NCI-H82 (cell line): ENCODE measurements around the gene PLEK2.
"Not testable (repeated sequence)": the region's sequence is repeated elsewhere in the genome, so short reads cannot be mapped to it uniquely, and the experiment has no call there.

Experiments used
- DNase-seq: peaks from one replicate; lab custom pipeline; 2025; lab: John Stamatoyannopoulos, UW

The PLEK2 gene

GRCh38 chr14:67358924-67359774 is 52.8 kb downstream of the PLEK2 start:
- peak; percentile 17 for DNase-seq

DNA sequence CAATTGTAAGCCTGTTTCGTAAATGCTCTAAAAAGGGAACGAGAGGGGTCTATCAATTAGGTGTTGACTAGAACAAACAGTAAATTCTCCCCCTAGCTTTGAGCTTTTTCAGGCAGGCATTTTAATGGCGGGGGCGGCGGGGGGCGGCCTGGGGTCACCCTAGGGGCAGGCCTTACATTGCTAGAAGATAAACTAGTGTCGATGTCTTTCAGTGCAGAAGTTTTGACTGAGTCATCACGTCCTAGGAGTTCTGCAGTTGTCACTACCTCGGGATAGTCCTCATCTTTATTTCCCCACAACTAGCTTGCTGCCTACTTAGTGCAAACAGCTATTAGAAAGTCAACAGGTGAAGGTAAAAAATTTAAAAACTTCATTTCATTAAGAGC is 54.0 kb downstream of the PLEK2 start:
- DNase-seq: no peak

- no peak for DNase-seq
Observed at GRCh38 chr14:67357186-67357968, 54.6 kb downstream of the PLEK2 start.

GRCh38 chr14:67352055-67352454 is 59.9 kb downstream of the PLEK2 start:
- no peak for DNase-seq

GRCh38 chr14:67345583-67345982 is 66.4 kb downstream of the PLEK2 start:
- DNase-seq: no peak

GRCh38 chr14:67343601-67344230 is 68.2 kb downstream of the PLEK2 start:
- DNase-seq: no peak

DNA sequence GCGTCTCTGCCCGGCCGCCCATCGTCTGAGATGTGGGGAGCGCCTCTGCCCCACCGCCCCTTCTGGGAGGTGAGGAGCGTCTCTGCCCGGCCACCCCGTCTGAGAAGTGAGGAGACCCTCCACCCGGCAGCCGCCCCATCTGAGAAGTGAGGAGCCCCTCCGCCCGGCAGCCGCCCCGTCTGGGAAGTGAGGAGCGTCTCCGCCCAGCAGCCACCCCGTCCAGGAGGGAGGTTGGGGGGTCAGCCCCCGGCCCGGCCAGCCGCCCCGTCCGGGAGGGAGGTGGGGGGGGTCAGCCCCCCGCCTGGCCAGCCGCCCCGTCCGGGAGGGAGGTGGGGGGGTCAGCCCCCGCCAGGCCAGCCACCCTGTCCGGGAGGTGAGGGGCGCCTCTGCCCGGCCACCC is 70.7 kb downstream of the PLEK2 start:
- not testable (repeated sequence) for DNase-seq
